K562 (cell line): ENCODE results near the gene ZNF558. TPM values are rescaled to one million over a fixed set of nuclear protein-coding genes. Genes with fewer than 3 reads are reported as not detected.

Experiments used
- ATF4 ChIP-seq: fragments of 450-650 bp; formaldehyde crosslinking; IDR thresholded peaks from 2 replicates; pipeline ENCODE4 v1.4.0; 2022; ENCODE audit warnings: mild to moderate bottlenecking, moderate library complexity
- BMI1 ChIP-seq: fragments of 150-350 bp; IDR thresholded peaks from 2 replicates; pipeline ENCODE4 v1.6.1; 2014; ENCODE audit warnings: low read length
- C11orf30 ChIP-seq: fragments of 450-650 bp; IDR thresholded peaks from 2 replicates; pipeline ENCODE4 v1.6.1; 2016; ENCODE audit warnings: low read depth, mild to moderate bottlenecking
- EWSR1 ChIP-seq: fragments of 450-650 bp; IDR thresholded peaks from 2 replicates; pipeline ENCODE4 v1.6.1; 2018; ENCODE audit warnings: borderline replicate concordance, mild to moderate bottlenecking, low read depth, moderate library complexity; ENCODE audit not compliant: partially characterized antibody
- FOXO4 ChIP-seq: fragments of 450-650 bp; formaldehyde crosslinking; IDR thresholded peaks from 2 replicates; pipeline ENCODE4 v1.4.0; 2020; ENCODE audit warnings: mild to moderate bottlenecking, moderate library complexity
- FUS ChIP-seq: fragments of 200-400 bp; formaldehyde crosslinking; optimal IDR thresholded peaks from 2 replicates; pipeline ENCODE3; 2017; ENCODE audit warnings: low read depth, low read length
- GTF3C2 ChIP-seq: IDR thresholded peaks from 3 replicates; pipeline ENCODE4 v1.6.1; 2011; ENCODE audit warnings: borderline replicate concordance, mild to moderate bottlenecking, moderate library complexity; ENCODE audit not compliant: insufficient read length; ENCODE audit errors: extremely low read depth
- HMGXB4 ChIP-seq: sonication (generic); formaldehyde crosslinking; IDR thresholded peaks from 2 replicates; pipeline ENCODE4 v1.8.1; 2023; ENCODE audit warnings: mild to moderate bottlenecking, missing genetic modification reagents
- HNRNPH1 ChIP-seq: fragments of 200-400 bp; formaldehyde crosslinking; optimal IDR thresholded peaks from 2 replicates; pipeline ENCODE3; 2017; ENCODE audit warnings: low read depth, mild to moderate bottlenecking, low read length, moderate library complexity
- POLR2G ChIP-seq: fragments of 200-400 bp; formaldehyde crosslinking; IDR thresholded peaks from 2 replicates; pipeline ENCODE4 v1.6.1; 2017; ENCODE audit warnings: low read depth, mild to moderate bottlenecking, antibody characterized with exemption, low read length, moderate library complexity
- PRMT5 ChIP-seq: sonication (generic); formaldehyde crosslinking; IDR thresholded peaks from 2 replicates; pipeline ENCODE4 v1.5.0; 2020; ENCODE audit warnings: missing genetic modification reagents
- SNRNP70 ChIP-seq: fragments of 200-400 bp; formaldehyde crosslinking; optimal IDR thresholded peaks from 2 replicates; pipeline ENCODE3; 2017; ENCODE audit warnings: low read depth, low read length
- TFAP4 ChIP-seq: sonication (generic); formaldehyde crosslinking; IDR thresholded peaks from 2 replicates; pipeline ENCODE4 v1.8.0; 2022; ENCODE audit warnings: missing genetic modification reagents, mild to moderate bottlenecking, moderate library complexity, borderline replicate concordance
- ZBTB34 ChIP-seq: fragments of 250-450 bp; sonication (Bioruptor Pico); IDR thresholded peaks from 2 replicates; pipeline ENCODE4 v1.8.0; 2021; ENCODE audit warnings: mild to moderate bottlenecking, moderate library complexity
- ZNF133 ChIP-seq: fragments of 250-450 bp; sonication (Bioruptor Pico); IDR thresholded peaks from 2 replicates; pipeline ENCODE4 v1.4.0; 2020; ENCODE audit warnings: mild to moderate bottlenecking
- ZNF324 ChIP-seq: fragments of 250-450 bp; sonication (Bioruptor Pico); IDR thresholded peaks from 2 replicates; pipeline ENCODE4 v1.4.0; 2020; ENCODE audit warnings: mild to moderate bottlenecking
- ZNF586 ChIP-seq: fragments of 450-650 bp; formaldehyde crosslinking; conservative IDR thresholded peaks from 2 replicates; pipeline ENCODE4 v1.4.0; 2020; ENCODE audit warnings: mild to moderate bottlenecking, moderate library complexity
- polyA plus RNA-seq, 8 experiments: library from polyadenylated mRNA; depleted of rRNA in 4 of 8; stranded (reverse) in 5 of 8; unstranded in 3 of 8; fragments of >200 nt; fragmentation: Nextera tagmentation in 2 of 8; fragmentation: Illumina TruSeq in 1 of 8; extraction: Ambion mirVana in 2 of 8; extraction: Trizol in 1 of 8; gene quantifications; 2 replicates each; pipeline versions ENCODE4 v1.2.1 to v1.2.3, GENCODE V29; 2011 to 2014; ENCODE audit warnings: inconsistent platforms in 1 of 8, missing spikeins in 1 of 8
- total RNA-seq, 7 experiments: library from RNA; depleted of rRNA in 6 of 7; stranded (reverse); fragments of >200 nt in 6 of 7; fragmentation: Illumina TruSeq in 2 of 7; extraction: Trizol in 2 of 7; gene quantifications; 2 replicates each; pipeline versions ENCODE4 v1.2.1 to v1.2.3, GENCODE V29; 2011 to 2021; ENCODE audit warnings: low replicate concordance in 1 of 7

Gene ZNF558
- total and polyA plus RNA-seq, 9 of the 15 experiments (the other 6 are each of a cell fraction or from before 2014, with no cell fraction given): 5.4 to 47.6 (median 21.2) TPM

- TF ChIP-seq GTF3C2 (no peak), ZNF324 (CRISPR knock-in tag) (no peak), ZNF586 (CRISPR knock-in tag) (no peak), PRMT5 (CRISPR knock-in tag) (no peak), FOXO4 (CRISPR knock-in tag) (no peak), EWSR1 (no peak), TFAP4 (CRISPR knock-in tag) (peak; percentile 66; the same call in 1 of the 2 replicates), POLR2G (peak; percentile 97), BMI1 (no peak), ZBTB34 (CRISPR knock-in tag) (no peak), SNRNP70 (no peak), ATF4 (no peak), FUS (no peak), ZNF133 (CRISPR knock-in tag) (no peak), HNRNPH1 (no peak), HMGXB4 (CRISPR knock-in tag) (peak; percentile 88), C11orf30 (peak; percentile 49; the same call in 1 of the 2 replicates)
These were observed at the start of gene ZNF558, which contains the start of gene MBD3L1 (continued) for GRCh38 chr19:8832132-8833021.
